SK-N-MC (cell line): ENCODE data around the gene SLC66A2.

Experiments used
- EZH2 ChIP-seq: fragments of 200-600 bp; sonication (generic); IDR thresholded peaks from one replicate; pipeline ENCODE4 v1.6.1; 2017; ENCODE audit warnings: antibody characterized with exemption
- POLR2AphosphoS5 ChIP-seq: IDR thresholded peaks from 2 replicates; pipeline ENCODE4 v1.6.1; 2012; ENCODE audit warnings: mild to moderate bottlenecking, low read depth, low read length, borderline replicate concordance

- TF ChIP-seq EZH2 (no peak), POLR2AphosphoS5 (no peak)
Measured at GRCh38 chr18:79917169-79917852, 34.1 kb downstream of the SLC66A2 start.
